Heart left ventricle (tissue), 16 donors: ENCODE data around the gene GRXCR2. TPM values are rescaled to one million over a fixed set of nuclear protein-coding genes. Genes with fewer than 3 reads are reported as not detected.

Source experiments
- ATAC-seq, 4 donors: fragments of 200-7000 bp; cut with Tn5 transposase; one replicate each; pipeline ENCODE4 v1.9.1; 2020 to 2022; ENCODE audit warnings: moderate library complexity in 4 of 4, mild to moderate bottlenecking in 3 of 4, moderate number of reproducible peaks in 1 of 4
- DNase-seq, 5 donors: peaks; one replicate each; pipeline ENCODE4 v3.0.0-alpha.2; 2020
- H3K27ac ChIP-seq, 12 donors: fragments of 200-600 bp; sonication (generic) in 4 of 12; one replicate each; pipeline versions ENCODE4 v1.5.0 to v1.8.0; 2016 to 2022; ENCODE audit warnings: mild to moderate bottlenecking in 2 of 12
- H3K27me3 ChIP-seq, 9 donors: fragments of 200-600 bp; sonication (generic) in 2 of 9; one replicate each; pipeline versions ENCODE4 v1.5.1 to v1.8.0; 2016 to 2022; ENCODE audit warnings: mild to moderate bottlenecking in 3 of 9
- H3K36me3 ChIP-seq, 9 donors: fragments of 200-600 bp; sonication (generic) in 2 of 9; one replicate each; pipeline versions ENCODE4 v1.5.0 to v1.8.0; 2018 to 2022; ENCODE audit warnings: mild to moderate bottlenecking in 2 of 9
- H3K4me1 ChIP-seq, 12 donors: fragments of 200-600 bp; sonication (generic) in 4 of 12; one replicate each; pipeline versions ENCODE4 v1.5.0 to v1.8.0; 2016 to 2022; ENCODE audit warnings: mild to moderate bottlenecking in 3 of 12
- H3K4me3 ChIP-seq, 12 donors: fragments of 200-600 bp; sonication (generic) in 4 of 12; one replicate each; pipeline versions ENCODE4 v1.5.0 to v1.8.0; 2017 to 2022; ENCODE audit warnings: mild to moderate bottlenecking in 9 of 12, moderate library complexity in 4 of 12
- H3K9me3 ChIP-seq, 12 donors: fragments of 200-600 bp; sonication (generic) in 4 of 12; one replicate each; pipeline versions ENCODE4 v1.5.0 to v1.8.0; 2016 to 2022; ENCODE audit warnings: mild to moderate bottlenecking in 1 of 12
- POLR2A ChIP-seq, 2 donors: fragments of 450-650 bp; IDR thresholded peaks; one replicate each; pipeline ENCODE4 v1.6.1; 2017; ENCODE audit warnings: antibody characterized with exemption in 2 of 2, mild to moderate bottlenecking in 2 of 2, moderate library complexity in 2 of 2
- WGBS, 4 donors: extraction: QIAGEN DNeasy Blood & Tissue Kit in 2 of 4; methylation state at CpG; one replicate each; pipeline versions ENCODE4 v1.1.5 to v1.1.7; 2013 to 2018; 5-methylcytosine and 5-hydroxymethylcytosine counted together
- intact Hi-C, 10 donors: fragments of 100-400 bp; cut with DNase I; formaldehyde crosslinking; loops; one replicate each; pipeline versions ENCODE4 v1.11.1 to v1.14.2; 2022
- polyA plus RNA-seq, 2 donors: library from polyadenylated mRNA; stranded (reverse); fragments of 200-250 nt; gene quantifications; one replicate each; pipeline ENCODE4 v1.2.3, GENCODE V29; 2013
- total RNA-seq, 9 donors: library from RNA; depleted of rRNA in 2 of 9; stranded (reverse); fragments of >200 nt in 2 of 9; fragmentation: NEBNext Ultra II Directional in 3 of 9; extraction: Animal tissue kit (Norgen Biotek cat#: 25700) in 3 of 9; gene quantifications; one replicate each; pipeline versions ENCODE4 v1.1.0 to v1.2.4, GENCODE V29; 2016 to 2023
- TF ChIP-seq, protein P1 (sequence below), 12 donors: fragments of 200-600 bp; sonication (generic) in 4 of 12; IDR thresholded peaks; one replicate each; pipeline versions ENCODE4 v1.5.0 to v1.8.0; 2018 to 2022; ENCODE audit warnings: antibody characterized with exemption in 12 of 12, mild to moderate bottlenecking in 5 of 12
- donor health status: ischemic (EF 13 %, LVEDD 7.1; RV severe dilation, severe dysfunction).
- donor health status: healthy with polysubstance abuse.
- donor health status: DM: no; HTN: yes; CAD: no.
- donor health status: DM: no; HTN: no; CAD: no.
- donor health status: ischemic (EF 25% LVEDD 6.9; RV normal size, moderate dysfunction).
- donor health status: ischemic (EF 25% LVEDD 5.7; RV mildly dilated, moderate dysfunction).
- donor health status: healthy.
- donor health status: DM: yes; HTN: yes; CAD: no.
- donor health status: ischemic (EF 35%, LVEDD 5.7; RV mildly dilated, moderate dysfunction).
- donor health status: nonischemic (EF 11% LVEDD 7.7; RV severe dilation, severe dysfunction).
- donor health status: DM: yes; HTN: yes; CAD: no.
- donor health status: PGD.
- donor health status: ischemic (EF 29% LVEDD 5.4; RV normal size, mild dysfunction).
- donor health status: nonischemic (EF 23%, LVEDD 6.1; RV moderate dilation, normal function).

GRXCR2 gene
- total and polyA plus RNA-seq, 11 donors: 0.28 to 5.7 (median 0.80) TPM; not detected in 3

DNA sequence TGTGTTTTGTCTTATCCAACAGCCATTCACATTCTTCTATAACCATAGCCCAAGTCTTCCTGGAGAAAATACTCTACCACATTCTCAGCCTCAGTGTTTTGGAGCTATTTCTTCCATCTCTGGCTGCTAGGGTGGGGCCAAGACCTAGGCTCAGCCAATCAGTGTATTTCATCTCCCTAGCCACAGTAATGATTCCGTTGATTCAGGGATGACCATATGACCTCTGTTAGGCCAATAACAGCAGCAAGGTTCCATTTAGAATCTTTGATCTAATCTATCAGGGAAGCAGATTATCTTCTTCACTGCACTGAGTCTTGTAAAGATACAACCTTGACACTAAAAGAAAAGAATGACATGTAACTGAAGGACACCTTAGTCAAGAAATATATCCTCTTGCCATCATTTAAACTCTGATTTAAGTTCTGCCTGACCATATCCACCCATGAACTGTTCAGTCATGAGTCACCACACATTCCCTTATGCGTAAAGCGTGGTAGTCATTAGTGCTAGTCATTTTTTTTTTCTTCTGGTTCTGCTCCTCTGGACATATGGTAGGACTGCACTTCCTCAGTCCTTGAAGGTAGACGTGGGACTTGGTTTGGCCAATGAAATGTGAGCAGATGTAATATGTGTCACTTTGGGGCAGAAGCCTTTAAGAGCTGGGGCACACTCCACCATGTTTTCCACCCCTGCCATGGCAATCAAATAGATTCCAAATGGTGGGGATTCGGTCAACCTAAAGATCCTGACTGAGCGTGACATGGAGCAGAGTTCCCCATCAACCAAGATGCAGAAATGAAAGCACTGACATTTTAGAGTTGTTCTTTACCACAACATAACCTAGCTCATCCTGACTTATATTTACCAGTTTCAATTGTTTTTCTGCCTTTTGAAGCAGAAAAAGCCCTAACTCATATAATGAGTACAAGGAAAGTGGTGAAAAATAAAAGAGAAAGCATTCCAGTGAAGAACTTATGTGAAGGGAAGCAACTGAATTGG lies 25.0 kb downstream of the GRXCR2 start:
- Histone ChIP-seq H3K4me3 (no peak overlapping the region), H3K9me3 (no peaks in the 10 kb centered on the region), H3K27ac (no peak overlapping the region), H3K36me3 (no peaks in the 10 kb centered on the region), H3K27me3 (no peaks in the 10 kb centered on the region), H3K4me1 (no peaks in the 10 kb centered on the region)
- 88 to 92% (median 89%) methylated on average over 6 of the region's 6 CpGs for WGBS, 4 donors
- no peak for ATAC-seq
- no peak for DNase-seq
- no peak for TF ChIP-seq POLR2A (IDR thresholded peaks at IDR 0.05)
- TF ChIP-seq, protein P1, sequence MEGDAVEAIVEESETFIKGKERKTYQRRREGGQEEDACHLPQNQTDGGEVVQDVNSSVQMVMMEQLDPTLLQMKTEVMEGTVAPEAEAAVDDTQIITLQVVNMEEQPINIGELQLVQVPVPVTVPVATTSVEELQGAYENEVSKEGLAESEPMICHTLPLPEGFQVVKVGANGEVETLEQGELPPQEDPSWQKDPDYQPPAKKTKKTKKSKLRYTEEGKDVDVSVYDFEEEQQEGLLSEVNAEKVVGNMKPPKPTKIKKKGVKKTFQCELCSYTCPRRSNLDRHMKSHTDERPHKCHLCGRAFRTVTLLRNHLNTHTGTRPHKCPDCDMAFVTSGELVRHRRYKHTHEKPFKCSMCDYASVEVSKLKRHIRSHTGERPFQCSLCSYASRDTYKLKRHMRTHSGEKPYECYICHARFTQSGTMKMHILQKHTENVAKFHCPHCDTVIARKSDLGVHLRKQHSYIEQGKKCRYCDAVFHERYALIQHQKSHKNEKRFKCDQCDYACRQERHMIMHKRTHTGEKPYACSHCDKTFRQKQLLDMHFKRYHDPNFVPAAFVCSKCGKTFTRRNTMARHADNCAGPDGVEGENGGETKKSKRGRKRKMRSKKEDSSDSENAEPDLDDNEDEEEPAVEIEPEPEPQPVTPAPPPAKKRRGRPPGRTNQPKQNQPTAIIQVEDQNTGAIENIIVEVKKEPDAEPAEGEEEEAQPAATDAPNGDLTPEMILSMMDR (IDR thresholded peaks at IDR 0.05): no peak
- intact Hi-C loops: loop anchor here in 1 of 10 donors (10.0 kb wide), 1 partner anchor 67 kb away; no protein-coding TSS in a partner anchor

- WGBS, 4 donors: 28 to 36% (median 31%) methylated on average over 3 of the region's 3 CpGs
- H3K4me1 ChIP-seq: no peaks in the 10 kb centered on the region
- TF ChIP-seq POLR2A (IDR thresholded peaks at IDR 0.05): no peak
- TF ChIP-seq, protein P1 (IDR thresholded peaks at IDR 0.05): no peak
- no peaks in the 10 kb centered on the region for H3K9me3 ChIP-seq
- no peak overlapping the region for H3K4me3 ChIP-seq
- no peaks in the 10 kb centered on the region for H3K36me3 ChIP-seq
- H3K27me3 ChIP-seq: no peaks in the 10 kb centered on the region
- H3K27ac ChIP-seq: no peak overlapping the region
- DNase-seq (no peak), ATAC-seq (no peak)
- intact Hi-C loops: loop anchor here in 1 of 10 donors (10.0 kb wide), 1 partner anchor 69 kb away; no protein-coding TSS in a partner anchor
Measured at GRCh38 chr5:145846081-145846480, 26.7 kb downstream of the GRXCR2 start.

GRCh38 chr5:145841299-145841698 lies 31.5 kb downstream of the GRXCR2 start:
- no peaks in the 10 kb centered on the region for H3K9me3 ChIP-seq
- H3K36me3 ChIP-seq: no peaks in the 10 kb centered on the region
- H3K4me3 ChIP-seq: no peak overlapping the region
- no peak for TF ChIP-seq POLR2A (IDR thresholded peaks at IDR 0.05)
- TF ChIP-seq, protein P1 (IDR thresholded peaks at IDR 0.05): no peak
- H3K27me3 ChIP-seq: no peaks in the 10 kb centered on the region
- no peaks in the 10 kb centered on the region for H3K4me1 ChIP-seq
- intact Hi-C loops: loop anchor here in 1 of 10 donors (10.0 kb wide), 1 partner anchor 74 kb away; no protein-coding TSS in a partner anchor
- no peak for DNase-seq
- no peak overlapping the region for H3K27ac ChIP-seq
- ATAC-seq: no peak

GRCh38 chr5:145840458-145841132 lies 32.2 kb downstream of the GRXCR2 start:
- DNase-seq (no peak), ATAC-seq (no peak)
- Histone ChIP-seq H3K4me3 (no peak overlapping the region), H3K27ac (no peak overlapping the region), H3K27me3 (no peaks in the 10 kb centered on the region), H3K36me3 (no peaks in the 10 kb centered on the region), H3K9me3 (no peaks in the 10 kb centered on the region), H3K4me1 (peaks cover 0 to 6% (median 4%) of the 10 kb centered on the region in 12 donors)
- no peak for TF ChIP-seq POLR2A (IDR thresholded peaks at IDR 0.05)
- TF ChIP-seq, protein P1 (IDR thresholded peaks at IDR 0.05): no peak
- intact Hi-C loops: loop anchor here in 1 of 10 donors (10.0 kb wide), 1 partner anchor 74 kb away; no protein-coding TSS in a partner anchor
- 88 to 95% (median 94%) methylated on average over 3 of the region's 3 CpGs for WGBS, 4 donors
